Liver (tissue), 3 donors: ENCODE data around the gene SP2.

ENCODE experiments used
- EGR1 ChIP-seq, 2 donors: IDR thresholded peaks; 2 replicates each; pipeline ENCODE4 v1.6.1; 2016 to 2018; ENCODE audit warnings: antibody characterized with exemption in 2 of 2, low read depth in 2 of 2
- FOXA1 ChIP-seq: IDR thresholded peaks from 2 replicates; pipeline ENCODE4 v1.6.1; 2016; ENCODE audit warnings: antibody characterized with exemption
- FOXA2 ChIP-seq: IDR thresholded peaks from 2 replicates; pipeline ENCODE4 v1.6.1; 2016; ENCODE audit warnings: antibody characterized with exemption
- JUND ChIP-seq, 2 donors: IDR thresholded peaks; 2 replicates each; pipeline ENCODE4 v1.6.1; 2016; ENCODE audit warnings: antibody characterized with exemption in 2 of 2
- RAD21 ChIP-seq, 2 donors: IDR thresholded peaks; 2 replicates each; pipeline ENCODE4 v1.6.1; 2016; ENCODE audit warnings: antibody characterized with exemption in 2 of 2, mild to moderate bottlenecking in 2 of 2
- RXRA ChIP-seq, 2 donors: IDR thresholded peaks; 2 replicates each; pipeline ENCODE4 v1.6.1; 2017 to 2018; ENCODE audit warnings: antibody characterized with exemption in 2 of 2, mild to moderate bottlenecking in 1 of 2
- SP1 ChIP-seq: IDR thresholded peaks from 2 replicates; pipeline ENCODE4 v1.6.1; 2018; ENCODE audit warnings: antibody characterized with exemption, mild to moderate bottlenecking
- TAF1 ChIP-seq: conservative IDR thresholded peaks from 2 replicates; pipeline ENCODE4 v1.6.1; 2016; ENCODE audit warnings: antibody characterized with exemption, mild to moderate bottlenecking
- YY1 ChIP-seq: IDR thresholded peaks from 2 replicates; pipeline ENCODE4 v1.6.1; 2016; ENCODE audit warnings: antibody characterized with exemption, mild to moderate bottlenecking
- TF ChIP-seq, protein P1 (sequence below): fragments of 150-350 bp; IDR thresholded peaks from 2 replicates; pipeline ENCODE4 v1.5.1; 2017; ENCODE audit warnings: improper control_type of control experiment, low read depth, low read length; ENCODE audit not compliant: missing input control
- TF ChIP-seq, protein P2 (sequence below): IDR thresholded peaks from 2 replicates; pipeline ENCODE4 v1.6.1; 2016; ENCODE audit warnings: antibody characterized with exemption, mild to moderate bottlenecking
- TF ChIP-seq, protein P3 (sequence below): IDR thresholded peaks from 2 replicates; pipeline ENCODE4 v1.6.1; 2016; ENCODE audit warnings: antibody characterized with exemption
- TF ChIP-seq, protein P4 (sequence below): IDR thresholded peaks from 2 replicates; pipeline ENCODE4 v1.6.1; 2016; ENCODE audit warnings: antibody characterized with exemption
- TF ChIP-seq, protein P5 (sequence below): IDR thresholded peaks from 2 replicates; pipeline ENCODE4 v1.6.1; 2016; ENCODE audit warnings: antibody characterized with exemption
- donor health status: healthy.
- donor health status: healthy.

- TF ChIP-seq, protein P1, sequence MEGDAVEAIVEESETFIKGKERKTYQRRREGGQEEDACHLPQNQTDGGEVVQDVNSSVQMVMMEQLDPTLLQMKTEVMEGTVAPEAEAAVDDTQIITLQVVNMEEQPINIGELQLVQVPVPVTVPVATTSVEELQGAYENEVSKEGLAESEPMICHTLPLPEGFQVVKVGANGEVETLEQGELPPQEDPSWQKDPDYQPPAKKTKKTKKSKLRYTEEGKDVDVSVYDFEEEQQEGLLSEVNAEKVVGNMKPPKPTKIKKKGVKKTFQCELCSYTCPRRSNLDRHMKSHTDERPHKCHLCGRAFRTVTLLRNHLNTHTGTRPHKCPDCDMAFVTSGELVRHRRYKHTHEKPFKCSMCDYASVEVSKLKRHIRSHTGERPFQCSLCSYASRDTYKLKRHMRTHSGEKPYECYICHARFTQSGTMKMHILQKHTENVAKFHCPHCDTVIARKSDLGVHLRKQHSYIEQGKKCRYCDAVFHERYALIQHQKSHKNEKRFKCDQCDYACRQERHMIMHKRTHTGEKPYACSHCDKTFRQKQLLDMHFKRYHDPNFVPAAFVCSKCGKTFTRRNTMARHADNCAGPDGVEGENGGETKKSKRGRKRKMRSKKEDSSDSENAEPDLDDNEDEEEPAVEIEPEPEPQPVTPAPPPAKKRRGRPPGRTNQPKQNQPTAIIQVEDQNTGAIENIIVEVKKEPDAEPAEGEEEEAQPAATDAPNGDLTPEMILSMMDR: no peak
- TF ChIP-seq YY1 (no peak), EGR1 (IDR thresholded peaks at IDR 0.05; ENCODE audit: low read depth in 2 of 2) (no peak), FOXA2 (no peak), FOXA1 (no peak), JUND (IDR thresholded peaks at IDR 0.05) (no peak), TAF1 (no peak), RAD21 (IDR thresholded peaks at IDR 0.05) (no peak), SP1 (no peak), RXRA (IDR thresholded peaks at IDR 0.05) (no peak)
- TF ChIP-seq, protein P2, sequence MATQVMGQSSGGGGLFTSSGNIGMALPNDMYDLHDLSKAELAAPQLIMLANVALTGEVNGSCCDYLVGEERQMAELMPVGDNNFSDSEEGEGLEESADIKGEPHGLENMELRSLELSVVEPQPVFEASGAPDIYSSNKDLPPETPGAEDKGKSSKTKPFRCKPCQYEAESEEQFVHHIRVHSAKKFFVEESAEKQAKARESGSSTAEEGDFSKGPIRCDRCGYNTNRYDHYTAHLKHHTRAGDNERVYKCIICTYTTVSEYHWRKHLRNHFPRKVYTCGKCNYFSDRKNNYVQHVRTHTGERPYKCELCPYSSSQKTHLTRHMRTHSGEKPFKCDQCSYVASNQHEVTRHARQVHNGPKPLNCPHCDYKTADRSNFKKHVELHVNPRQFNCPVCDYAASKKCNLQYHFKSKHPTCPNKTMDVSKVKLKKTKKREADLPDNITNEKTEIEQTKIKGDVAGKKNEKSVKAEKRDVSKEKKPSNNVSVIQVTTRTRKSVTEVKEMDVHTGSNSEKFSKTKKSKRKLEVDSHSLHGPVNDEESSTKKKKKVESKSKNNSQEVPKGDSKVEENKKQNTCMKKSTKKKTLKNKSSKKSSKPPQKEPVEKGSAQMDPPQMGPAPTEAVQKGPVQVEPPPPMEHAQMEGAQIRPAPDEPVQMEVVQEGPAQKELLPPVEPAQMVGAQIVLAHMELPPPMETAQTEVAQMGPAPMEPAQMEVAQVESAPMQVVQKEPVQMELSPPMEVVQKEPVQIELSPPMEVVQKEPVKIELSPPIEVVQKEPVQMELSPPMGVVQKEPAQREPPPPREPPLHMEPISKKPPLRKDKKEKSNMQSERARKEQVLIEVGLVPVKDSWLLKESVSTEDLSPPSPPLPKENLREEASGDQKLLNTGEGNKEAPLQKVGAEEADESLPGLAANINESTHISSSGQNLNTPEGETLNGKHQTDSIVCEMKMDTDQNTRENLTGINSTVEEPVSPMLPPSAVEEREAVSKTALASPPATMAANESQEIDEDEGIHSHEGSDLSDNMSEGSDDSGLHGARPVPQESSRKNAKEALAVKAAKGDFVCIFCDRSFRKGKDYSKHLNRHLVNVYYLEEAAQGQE: no peak
- TF ChIP-seq, protein P3, sequence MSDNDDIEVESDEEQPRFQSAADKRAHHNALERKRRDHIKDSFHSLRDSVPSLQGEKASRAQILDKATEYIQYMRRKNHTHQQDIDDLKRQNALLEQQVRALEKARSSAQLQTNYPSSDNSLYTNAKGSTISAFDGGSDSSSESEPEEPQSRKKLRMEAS: no peak
- TF ChIP-seq, protein P4, sequence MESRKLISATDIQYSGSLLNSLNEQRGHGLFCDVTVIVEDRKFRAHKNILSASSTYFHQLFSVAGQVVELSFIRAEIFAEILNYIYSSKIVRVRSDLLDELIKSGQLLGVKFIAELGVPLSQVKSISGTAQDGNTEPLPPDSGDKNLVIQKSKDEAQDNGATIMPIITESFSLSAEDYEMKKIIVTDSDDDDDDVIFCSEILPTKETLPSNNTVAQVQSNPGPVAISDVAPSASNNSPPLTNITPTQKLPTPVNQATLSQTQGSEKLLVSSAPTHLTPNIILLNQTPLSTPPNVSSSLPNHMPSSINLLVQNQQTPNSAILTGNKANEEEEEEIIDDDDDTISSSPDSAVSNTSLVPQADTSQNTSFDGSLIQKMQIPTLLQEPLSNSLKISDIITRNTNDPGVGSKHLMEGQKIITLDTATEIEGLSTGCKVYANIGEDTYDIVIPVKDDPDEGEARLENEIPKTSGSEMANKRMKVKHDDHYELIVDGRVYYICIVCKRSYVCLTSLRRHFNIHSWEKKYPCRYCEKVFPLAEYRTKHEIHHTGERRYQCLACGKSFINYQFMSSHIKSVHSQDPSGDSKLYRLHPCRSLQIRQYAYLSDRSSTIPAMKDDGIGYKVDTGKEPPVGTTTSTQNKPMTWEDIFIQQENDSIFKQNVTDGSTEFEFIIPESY: no peak
- TF ChIP-seq, protein P5, sequence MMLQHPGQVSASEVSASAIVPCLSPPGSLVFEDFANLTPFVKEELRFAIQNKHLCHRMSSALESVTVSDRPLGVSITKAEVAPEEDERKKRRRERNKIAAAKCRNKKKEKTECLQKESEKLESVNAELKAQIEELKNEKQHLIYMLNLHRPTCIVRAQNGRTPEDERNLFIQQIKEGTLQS: no peak
These were observed 26.9 kb upstream of the SP2 start for GRCh38 chr17:47869114-47869513.
